PC-9 (cell line): ENCODE data around the gene CMTR1.

Experiments
- CTCF ChIP-seq: fragments of 200-600 bp; sonication (generic); conservative IDR thresholded peaks from 2 replicates; pipeline ENCODE4 v1.6.1; 2017; ENCODE audit warnings: mixed run types, antibody characterized with exemption, mild to moderate bottlenecking, moderate library complexity
- EZH2 ChIP-seq: fragments of 200-600 bp; sonication (generic); IDR thresholded peaks from 2 replicates; pipeline ENCODE4 v1.8.0; 2017; ENCODE audit warnings: antibody characterized with exemption, low read depth

GRCh38 chr6:37501632-37502491, 68.8 kb downstream of the CMTR1 start:
- TF ChIP-seq CTCF (no peak), EZH2 (no peak)
